ENCODE results near the gene NKD2. TPM values are rescaled to one million over a fixed set of nuclear protein-coding genes. Genes with fewer than 3 reads are reported as not detected.

The NKD2 gene
- total RNA-seq, 1 experiment from 2014 or later = not detected

DNA sequence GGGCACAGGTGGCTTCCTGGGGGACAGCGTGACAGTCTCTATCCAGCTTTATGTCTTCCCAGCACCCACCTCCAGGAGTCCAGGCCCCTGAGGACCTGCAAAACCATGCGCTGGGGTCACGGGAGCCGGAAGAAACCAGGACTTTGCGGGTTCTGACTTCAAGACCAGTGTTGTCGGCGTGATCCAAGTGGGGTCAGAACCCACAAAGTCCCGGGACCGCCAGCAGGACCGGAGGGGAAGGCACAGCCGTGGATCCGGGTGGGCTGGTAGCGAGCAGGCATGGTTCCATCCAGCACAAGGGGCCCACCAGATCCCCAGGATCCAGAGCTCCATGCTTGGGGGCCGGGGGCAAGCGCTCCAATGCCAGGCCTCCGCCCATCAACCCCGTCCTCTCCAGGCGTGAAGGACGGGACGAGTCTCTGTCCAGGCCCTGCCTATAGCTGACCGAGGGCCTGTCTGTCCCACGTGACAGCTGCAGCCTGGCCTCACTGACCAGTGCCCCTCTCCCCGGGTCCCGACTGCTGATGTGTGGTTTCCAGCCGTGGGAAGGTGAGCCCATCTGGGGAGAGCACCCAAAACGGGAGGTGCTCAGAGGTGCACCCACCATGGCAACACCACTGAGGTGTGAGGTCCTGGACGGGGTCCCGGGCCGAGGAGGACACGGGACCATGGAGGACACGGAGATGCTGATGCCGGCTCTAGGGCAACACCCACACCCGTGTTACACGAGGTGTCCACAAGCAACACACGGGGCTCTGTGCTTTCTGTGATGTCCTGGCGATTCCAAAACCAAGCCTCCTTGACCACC lies 54.4 kb downstream of the NKD2 start:
- Histone ChIP-seq H3K4me1 (no peaks in the 10 kb centered on the region), H3K27me3 (no peaks in the 10 kb centered on the region), H3K36me3 (no peaks in the 10 kb centered on the region), H3K4me3 (no peak overlapping the region), H3K27ac (no peak overlapping the region), H3K9me3 (replicated peaks) (no peaks in the 10 kb centered on the region)
- no peak for DNase-seq

DNA sequence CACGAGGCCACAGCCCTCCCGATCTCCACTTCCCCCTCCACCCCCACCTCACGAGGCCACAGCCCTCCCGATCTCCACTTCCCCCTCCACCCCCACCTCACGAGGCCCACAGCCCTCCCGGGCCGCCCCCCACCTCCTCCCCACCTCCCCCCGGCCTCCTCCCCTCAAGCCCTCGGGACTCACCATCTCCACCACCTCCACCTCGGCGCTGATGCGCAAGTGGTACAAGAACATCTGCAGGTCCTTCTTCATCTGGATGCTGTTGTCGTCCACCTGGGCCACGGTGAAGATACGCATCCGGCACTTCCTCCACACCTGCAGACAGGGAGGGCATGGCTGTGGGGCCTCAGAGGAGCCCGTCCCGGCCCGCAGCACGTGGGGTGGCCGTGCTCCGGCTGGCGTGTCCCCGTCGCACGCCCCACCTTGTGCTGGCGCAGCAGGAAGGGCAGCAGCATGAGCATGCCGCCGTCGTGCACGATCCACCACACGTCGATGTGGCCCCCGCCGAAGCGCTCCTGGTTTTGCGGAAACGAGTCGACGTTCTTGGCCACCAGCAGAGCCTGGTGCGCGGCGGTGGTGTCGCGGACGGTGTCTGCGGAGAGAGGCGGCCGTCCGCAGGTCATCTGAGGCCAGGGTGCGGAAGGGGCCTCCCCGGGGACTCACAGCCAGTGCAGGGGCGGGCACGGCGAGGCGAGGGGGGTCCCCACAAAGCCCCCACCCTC lies 55.2 kb downstream of the NKD2 start:
- no peak overlapping the region for H3K4me3 ChIP-seq
- no peak for DNase-seq
- H3K27me3 ChIP-seq = no peaks in the 10 kb centered on the region
- no peak overlapping the region for H3K27ac ChIP-seq
- H3K9me3 ChIP-seq (replicated peaks) = no peaks in the 10 kb centered on the region
- no peaks in the 10 kb centered on the region for H3K36me3 ChIP-seq
- H3K4me1 ChIP-seq = no peaks in the 10 kb centered on the region

- no peaks in the 10 kb centered on the region for H3K4me1 ChIP-seq
These were observed 56.0 kb downstream of the NKD2 start for GRCh38 chr5:1064383-1065142.

DNA sequence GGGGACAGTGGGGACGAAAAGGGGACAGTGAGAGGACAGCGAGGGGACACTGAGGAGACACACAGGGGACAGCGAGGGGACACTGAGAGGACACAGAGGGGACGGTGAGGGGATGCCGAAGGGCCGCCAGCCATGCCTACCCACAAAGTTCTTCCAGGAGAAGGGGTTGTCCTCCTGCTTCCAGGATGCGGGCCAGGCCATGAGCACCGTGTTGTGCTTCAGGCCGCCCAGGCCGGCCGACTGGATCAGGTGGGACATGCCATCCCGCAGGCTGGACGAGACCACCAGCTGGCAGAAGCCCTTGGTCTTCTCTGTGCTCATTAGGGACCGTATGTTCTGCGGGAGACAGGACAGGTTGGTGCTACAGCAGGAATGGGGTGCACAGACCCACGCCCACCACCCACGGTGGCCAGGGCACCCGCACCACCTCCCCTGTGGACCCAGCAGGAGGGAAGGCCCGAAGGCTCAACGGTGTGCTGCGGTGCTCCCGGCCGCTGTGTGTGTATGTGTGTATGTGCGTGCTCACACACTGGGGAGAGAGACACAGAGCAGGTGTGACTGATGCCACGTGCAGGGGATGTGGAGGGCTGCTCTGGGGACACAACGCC lies 56.6 kb downstream of the NKD2 start:
- no peaks in the 10 kb centered on the region for H3K36me3 ChIP-seq
- no peaks in the 10 kb centered on the region for H3K27me3 ChIP-seq
- no peaks in the 10 kb centered on the region for H3K9me3 ChIP-seq (replicated peaks)
- H3K27ac ChIP-seq = no peak overlapping the region
- H3K4me3 ChIP-seq = no peak overlapping the region
- DNase-seq = no peak
- H3K4me1 ChIP-seq = no peaks in the 10 kb centered on the region

More at GRCh38 chr5:1064383-1065142, 56.0 kb downstream of the NKD2 start:
- no peaks in the 10 kb centered on the region for H3K27me3 ChIP-seq
- H3K9me3 ChIP-seq (replicated peaks) = no peaks in the 10 kb centered on the region
- no peak overlapping the region for H3K27ac ChIP-seq
- DNase-seq = no peak
- H3K4me3 ChIP-seq = no peak overlapping the region
- H3K36me3 ChIP-seq = no peaks in the 10 kb centered on the region

- Histone ChIP-seq H3K36me3 (no peaks in the 10 kb centered on the region), H3K4me1 (no peaks in the 10 kb centered on the region), H3K4me3 (no peak overlapping the region), H3K9me3 (replicated peaks) (no peaks in the 10 kb centered on the region), H3K27ac (no peak overlapping the region), H3K27me3 (no peaks in the 10 kb centered on the region)
- no peak for DNase-seq
These were observed 57.5 kb downstream of the NKD2 start for GRCh38 chr5:1065891-1066650.

DNA sequence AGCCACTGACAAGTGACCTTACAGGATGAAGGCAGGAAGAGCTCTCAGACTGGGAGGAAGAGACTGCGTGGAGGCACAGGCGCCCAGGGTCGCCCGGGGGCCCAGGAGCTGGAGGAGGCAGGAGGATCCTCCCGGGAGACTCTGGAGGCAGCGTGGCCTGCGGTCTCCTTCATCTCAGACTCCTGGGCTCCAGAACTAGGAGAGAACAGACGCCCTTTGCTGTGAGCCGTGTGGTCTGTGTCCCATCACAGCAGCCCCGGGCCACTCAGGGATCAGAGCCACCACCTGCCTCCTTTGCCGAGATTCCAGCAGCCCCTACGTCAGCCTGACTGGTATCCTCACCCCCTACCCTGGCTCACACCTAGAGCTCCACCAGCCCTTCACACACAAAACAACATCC lies 58.1 kb downstream of the NKD2 start:
- Histone ChIP-seq H3K27ac (no peak overlapping the region), H3K4me3 (no peak overlapping the region), H3K9me3 (replicated peaks) (no peaks in the 10 kb centered on the region), H3K36me3 (no peaks in the 10 kb centered on the region), H3K27me3 (no peaks in the 10 kb centered on the region), H3K4me1 (no peaks in the 10 kb centered on the region)
- DNase-seq = no peak

- no peaks in the 10 kb centered on the region for H3K9me3 ChIP-seq (replicated peaks)
- DNase-seq = no peak
- no peak overlapping the region for H3K27ac ChIP-seq
- H3K4me1 ChIP-seq = no peaks in the 10 kb centered on the region
- no peaks in the 10 kb centered on the region for H3K27me3 ChIP-seq
- no peak overlapping the region for H3K4me3 ChIP-seq
- no peaks in the 10 kb centered on the region for H3K36me3 ChIP-seq
These were observed 58.8 kb downstream of the NKD2 start for GRCh38 chr5:1067141-1068121.

GRCh38 chr5:1068204-1068894 lies 59.7 kb downstream of the NKD2 start:
- Histone ChIP-seq H3K27ac (no peak overlapping the region), H3K4me1 (no peaks in the 10 kb centered on the region), H3K9me3 (replicated peaks) (no peaks in the 10 kb centered on the region), H3K27me3 (no peaks in the 10 kb centered on the region), H3K4me3 (no peak overlapping the region), H3K36me3 (no peaks in the 10 kb centered on the region)
- DNase-seq = no peak

DNA sequence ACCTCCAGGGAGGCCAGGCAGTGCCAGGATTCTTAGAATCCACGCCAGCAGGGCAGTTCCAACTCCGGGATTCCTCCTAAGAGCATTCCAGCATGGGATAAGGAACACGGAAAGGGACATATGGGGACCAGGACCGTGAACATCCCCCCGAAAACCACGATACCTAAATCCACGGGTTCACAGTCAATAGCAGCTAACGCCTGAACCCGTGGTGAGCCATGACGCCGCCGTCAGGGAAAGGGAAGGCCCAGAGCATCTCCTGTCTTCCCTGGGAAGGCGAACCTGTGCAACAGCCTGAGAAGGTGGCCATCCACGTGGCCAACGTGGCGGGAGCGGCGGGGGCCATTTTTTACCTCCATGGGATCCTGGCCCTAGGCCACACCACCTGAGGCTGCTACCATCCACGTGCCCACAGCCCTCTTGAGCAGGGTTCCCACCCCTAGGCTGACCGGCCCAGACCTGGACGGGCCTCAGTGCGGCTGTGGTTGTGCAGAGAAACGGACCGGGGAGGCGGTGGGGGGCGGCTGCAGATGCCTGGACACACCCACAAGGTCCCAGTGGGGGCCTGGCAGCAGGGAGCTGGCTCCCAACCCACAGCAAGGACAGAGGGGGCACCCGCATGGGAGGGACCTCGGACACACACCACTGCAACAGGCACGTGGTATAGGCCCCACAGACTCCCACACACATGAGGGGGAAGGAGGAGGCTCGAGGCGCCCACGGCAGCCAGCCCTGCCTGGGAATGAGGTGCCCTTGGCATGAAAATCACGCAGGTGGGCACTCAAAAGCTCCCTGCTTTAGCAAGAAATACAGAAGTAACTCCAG lies 60.5 kb downstream of the NKD2 start:
- Histone ChIP-seq H3K27me3 (no peaks in the 10 kb centered on the region), H3K36me3 (no peaks in the 10 kb centered on the region), H3K9me3 (replicated peaks) (no peaks in the 10 kb centered on the region), H3K27ac (no peak overlapping the region), H3K4me1 (no peaks in the 10 kb centered on the region), H3K4me3 (no peak overlapping the region)
- DNase-seq = no peak

GRCh38 chr5:1069720-1070088 lies 61.1 kb downstream of the NKD2 start:
- DNase-seq = no peak
- H3K36me3 ChIP-seq = no peaks in the 10 kb centered on the region
- no peaks in the 10 kb centered on the region for H3K27me3 ChIP-seq
- H3K27ac ChIP-seq = no peak overlapping the region
- H3K4me3 ChIP-seq = no peak overlapping the region
- H3K4me1 ChIP-seq = no peaks in the 10 kb centered on the region
- H3K9me3 ChIP-seq (replicated peaks) = no peaks in the 10 kb centered on the region

DNA sequence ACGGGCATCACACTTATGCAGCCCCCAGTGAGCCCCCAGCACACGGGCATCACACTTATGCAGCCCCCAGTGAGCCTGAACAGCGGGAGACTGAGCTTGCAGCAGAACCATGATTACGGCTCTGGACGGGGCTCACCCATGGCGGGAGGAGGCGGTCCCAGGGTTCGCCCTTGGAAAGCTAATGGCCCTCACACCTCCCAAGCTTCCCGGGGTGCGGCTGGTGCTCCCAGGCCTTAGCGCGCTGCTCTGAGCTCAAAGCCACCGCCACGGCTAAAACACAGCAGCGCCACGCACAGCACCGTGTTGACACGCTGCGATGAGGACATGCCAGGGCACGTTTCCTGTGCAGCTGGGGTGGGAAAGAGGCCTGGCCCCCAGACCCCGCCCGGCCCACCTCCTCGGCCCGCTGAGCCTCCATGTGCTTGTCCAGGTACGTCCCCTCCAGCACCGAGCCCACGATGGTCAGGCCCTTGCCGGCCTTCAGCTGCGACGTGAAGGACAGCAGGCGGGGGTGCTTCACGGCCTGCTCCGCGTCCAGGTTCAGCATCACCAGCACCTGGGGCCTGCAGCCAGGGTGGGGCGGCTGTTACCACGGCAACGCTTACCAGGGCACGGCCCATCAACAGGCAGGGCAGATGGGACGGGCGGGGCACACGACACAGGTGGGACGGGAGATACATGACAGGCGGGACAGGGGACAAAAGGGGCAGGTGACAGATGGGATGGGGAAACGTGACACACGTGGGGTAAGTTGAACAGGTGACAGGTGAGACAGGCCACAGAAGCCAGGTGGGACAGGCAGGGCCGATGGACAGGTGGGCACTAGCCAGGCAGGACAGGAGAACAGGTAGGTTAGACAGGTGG lies 64.9 kb downstream of the NKD2 start:
- Histone ChIP-seq H3K4me3 (no peak overlapping the region), H3K27me3 (no peaks in the 10 kb centered on the region), H3K36me3 (no peaks in the 10 kb centered on the region), H3K9me3 (replicated peaks) (no peaks in the 10 kb centered on the region), H3K27ac (no peak overlapping the region), H3K4me1 (no peaks in the 10 kb centered on the region)
- no peak for DNase-seq

Measured in SJCRH30 (cell line).